ENCODE results near the gene BRF1.

- TF ChIP-seq CTCF (IDR thresholded peaks at IDR 0.05) (no peak), FOXK1 (CRISPR knock-in tag; IDR thresholded peaks at IDR 0.05) (no peak), HMGA2 (CRISPR knock-in tag; IDR thresholded peaks at IDR 0.05) (no peak), E2F4 (CRISPR knock-in tag; IDR thresholded peaks at IDR 0.05; ENCODE audit: borderline replicate concordance, low read depth) (no peak)
Measured at GRCh38 chr14:105165134-105165704, 135.6 kb downstream of the BRF1 start.

Measured in WTC11 (cell line).